Keratinocyte (primary cell): ENCODE data around the gene LYPLA2. TPM values are rescaled to one million over a fixed set of nuclear protein-coding genes. Genes with fewer than 3 reads are reported as not detected.

Experiments
- DNase-seq: peaks from one replicate; pipeline ENCODE4 v3.0.0-alpha.2; 2011; ENCODE audit warnings: low read depth, missing footprints, low spot score
- FAIRE-seq: peaks from 2 replicates; lab custom pipeline; 2011; peaks lifted over from hg19 to GRCh38; lab: Jason Lieb, UNC
- H2AFZ ChIP-seq: 2 replicates; pipeline ENCODE4 v1.6.0; 2012; ENCODE audit warnings: low read length, control low read depth, inconsistent platforms; ENCODE audit not compliant: control insufficient read depth
- H3K27ac ChIP-seq: 2 replicates; pipeline ENCODE4 v1.5.1; 2011; ENCODE audit warnings: low read length; ENCODE audit not compliant: control insufficient read depth, insufficient read depth
- H3K27me3 ChIP-seq: 3 replicates; pipeline ENCODE4 v1.6.0; 2011; ENCODE audit warnings: low read length; ENCODE audit not compliant: control insufficient read depth, insufficient read depth; ENCODE audit errors: extremely low read depth
- H3K36me3 ChIP-seq, 2 experiments: 2 replicates in 1 of 2; 3 replicates in 1 of 2; pipeline ENCODE4 v1.5.1; 2011; ENCODE audit warnings: low read length in 2 of 2, mild to moderate bottlenecking in 1 of 2; ENCODE audit not compliant: control insufficient read depth in 2 of 2, insufficient read depth in 2 of 2; ENCODE audit errors: extremely low read depth in 1 of 2
- H3K4me1 ChIP-seq: 3 replicates; pipeline ENCODE4 v1.5.1; 2011; ENCODE audit warnings: low read length; ENCODE audit not compliant: control insufficient read depth, insufficient read depth; ENCODE audit errors: extremely low read depth
- H3K4me2 ChIP-seq: 3 replicates; pipeline ENCODE4 v1.6.0; 2011; ENCODE audit warnings: low read depth, low read length; ENCODE audit not compliant: control insufficient read depth, insufficient read depth; ENCODE audit errors: extremely low read depth
- H3K4me3 ChIP-seq, 3 experiments: fragments of 200-600 bp in 1 of 3; sonication (generic) in 1 of 3; 2 replicates in 2 of 3; 3 replicates in 1 of 3; pipeline ENCODE4 v1.5.1; 2011 to 2016; ENCODE audit warnings: low read length in 3 of 3, mild to moderate bottlenecking in 3 of 3, control low read depth in 2 of 3, inconsistent platforms in 1 of 3, low read depth in 1 of 3, mixed read lengths in 1 of 3, mixed run types in 1 of 3, moderate library complexity in 1 of 3; ENCODE audit not compliant: control insufficient read depth in 2 of 3, insufficient read depth in 2 of 3; ENCODE audit errors: extremely low read depth in 1 of 3
- H3K79me2 ChIP-seq: 2 replicates; pipeline ENCODE4 v1.6.0; 2012; ENCODE audit warnings: low read length; ENCODE audit not compliant: control insufficient read depth, insufficient read depth
- H3K9ac ChIP-seq: 3 replicates; pipeline ENCODE4 v1.6.0; 2011; ENCODE audit warnings: low read length; ENCODE audit not compliant: control insufficient read depth, insufficient read depth; ENCODE audit errors: extremely low read depth
- H3K9me1 ChIP-seq: 3 replicates; pipeline ENCODE4 v1.6.0; 2011; ENCODE audit warnings: low read length; ENCODE audit not compliant: control insufficient read depth, insufficient read depth; ENCODE audit errors: extremely low read depth
- H3K9me3 ChIP-seq: 2 replicates; pipeline ENCODE4 v1.5.1; 2012; ENCODE audit warnings: low read depth, low read length; ENCODE audit not compliant: control insufficient read depth
- H4K20me1 ChIP-seq: 3 replicates; pipeline ENCODE4 v1.6.0; 2011; ENCODE audit warnings: low read length; ENCODE audit not compliant: control insufficient read depth, insufficient read depth; ENCODE audit errors: extremely low read depth
- EZH2 ChIP-seq: IDR thresholded peaks from one replicate; pipeline ENCODE4 v1.6.1; 2012; ENCODE audit warnings: inconsistent platforms, mild to moderate bottlenecking, low read length, moderate library complexity
- dilution Hi-C: fragments of 300-500 bp; cut with MboI; formaldehyde crosslinking; loops from one replicate; pipeline ENCODE4 v1.7.0; 2020; ENCODE audit warnings: low sequenced_read_pairs; ENCODE audit not compliant: extremely low pct_ligation_motif_present
- polyA plus RNA-seq, 5 experiments: library from polyadenylated mRNA; depleted of rRNA in 3 of 5; stranded (reverse) in 3 of 5; stranded (forward) in 1 of 5; unstranded in 1 of 5; fragments of >200 nt; gene quantifications; 1 replicate in 1 of 5; 2 replicates in 3 of 5; 3 replicates in 1 of 5; pipeline versions ENCODE4 v1.2.1 to v1.2.3, GENCODE V29; 2011 to 2012; ENCODE audit warnings: missing spikeins in 2 of 5, low read depth in 1 of 5, low replicate concordance in 1 of 5
- TF ChIP-seq, protein P1 (sequence below), 3 experiments: IDR thresholded peaks in 1 of 3; conservative IDR thresholded peaks in 1 of 3; optimal IDR thresholded peaks in 1 of 3; 2 replicates in 2 of 3; 3 replicates in 1 of 3; pipeline versions ENCODE3 to v1.5.1; 2011; ENCODE audit warnings: low read length in 3 of 3, mild to moderate bottlenecking in 3 of 3, moderate library complexity in 2 of 3, control low read depth in 1 of 3, inconsistent platforms in 1 of 3; ENCODE audit not compliant: insufficient read depth in 2 of 3; ENCODE audit errors: extremely low read depth in 1 of 3

The LYPLA2 gene
- polyA plus RNA-seq, 1 donor (not counting 4 experiments of a cell fraction or from before 2014, with no cell fraction given): 51.7 TPM

GRCh38 chr1:23784846-23785245 is 6.1 kb upstream of the LYPLA2 start:
- Histone ChIP-seq H3K36me3 (peaks cover 12 to 31% of the 10 kb centered on the region in 2 experiments), H3K4me1 (peaks cover 6% of the 10 kb centered on the region), H3K27me3 (no peaks in the 10 kb centered on the region), H3K4me2 (no peak overlapping the region), H3K9me1 (no peaks in the 10 kb centered on the region), H2AFZ (no peak overlapping the region), H3K9me3 (no peaks in the 10 kb centered on the region), H3K79me2 (peaks cover 25% of the 10 kb centered on the region), H4K20me1 (no peaks in the 10 kb centered on the region), H3K27ac (no peak overlapping the region), H3K9ac (no peak overlapping the region), H3K4me3 (no peak overlapping the region)
- FAIRE-seq (no peak), DNase-seq (no peak)
- TF ChIP-seq EZH2: no peak
- dilution Hi-C loops: no loop called here

- H3K4me3 ChIP-seq: no peak overlapping the region
- no peak overlapping the region for H3K27ac ChIP-seq
- H3K4me2 ChIP-seq: no peak overlapping the region
- DNase-seq: no peak
- H3K27me3 ChIP-seq: no peaks in the 10 kb centered on the region
- no peak overlapping the region for H3K9ac ChIP-seq
- H3K9me3 ChIP-seq: no peaks in the 10 kb centered on the region
- H3K36me3 ChIP-seq: peaks cover 10 to 20% of the 10 kb centered on the region in 2 experiments
- dilution Hi-C loops: no loop called here
- peaks cover 18% of the 10 kb centered on the region for H3K4me1 ChIP-seq
- H2AFZ ChIP-seq: no peak overlapping the region
- TF ChIP-seq EZH2: no peak
- TF ChIP-seq, protein P1, sequence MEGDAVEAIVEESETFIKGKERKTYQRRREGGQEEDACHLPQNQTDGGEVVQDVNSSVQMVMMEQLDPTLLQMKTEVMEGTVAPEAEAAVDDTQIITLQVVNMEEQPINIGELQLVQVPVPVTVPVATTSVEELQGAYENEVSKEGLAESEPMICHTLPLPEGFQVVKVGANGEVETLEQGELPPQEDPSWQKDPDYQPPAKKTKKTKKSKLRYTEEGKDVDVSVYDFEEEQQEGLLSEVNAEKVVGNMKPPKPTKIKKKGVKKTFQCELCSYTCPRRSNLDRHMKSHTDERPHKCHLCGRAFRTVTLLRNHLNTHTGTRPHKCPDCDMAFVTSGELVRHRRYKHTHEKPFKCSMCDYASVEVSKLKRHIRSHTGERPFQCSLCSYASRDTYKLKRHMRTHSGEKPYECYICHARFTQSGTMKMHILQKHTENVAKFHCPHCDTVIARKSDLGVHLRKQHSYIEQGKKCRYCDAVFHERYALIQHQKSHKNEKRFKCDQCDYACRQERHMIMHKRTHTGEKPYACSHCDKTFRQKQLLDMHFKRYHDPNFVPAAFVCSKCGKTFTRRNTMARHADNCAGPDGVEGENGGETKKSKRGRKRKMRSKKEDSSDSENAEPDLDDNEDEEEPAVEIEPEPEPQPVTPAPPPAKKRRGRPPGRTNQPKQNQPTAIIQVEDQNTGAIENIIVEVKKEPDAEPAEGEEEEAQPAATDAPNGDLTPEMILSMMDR (optimal IDR thresholded peaks at IDR 0.05 in 1 of 3, IDR thresholded peaks at IDR 0.05 in 1 of 3, conservative IDR thresholded peaks at IDR 0.05 in 1 of 3; ENCODE audit: extremely low read depth in 1 of 3, insufficient read depth in 2 of 3, low read length in 3 of 3): no peak
- H4K20me1 ChIP-seq: no peaks in the 10 kb centered on the region
- FAIRE-seq: no peak
- peaks cover 23% of the 10 kb centered on the region for H3K79me2 ChIP-seq
- no peaks in the 10 kb centered on the region for H3K9me1 ChIP-seq
Observed at GRCh38 chr1:23787701-23788100, 3.2 kb upstream of the LYPLA2 start.

DNA sequence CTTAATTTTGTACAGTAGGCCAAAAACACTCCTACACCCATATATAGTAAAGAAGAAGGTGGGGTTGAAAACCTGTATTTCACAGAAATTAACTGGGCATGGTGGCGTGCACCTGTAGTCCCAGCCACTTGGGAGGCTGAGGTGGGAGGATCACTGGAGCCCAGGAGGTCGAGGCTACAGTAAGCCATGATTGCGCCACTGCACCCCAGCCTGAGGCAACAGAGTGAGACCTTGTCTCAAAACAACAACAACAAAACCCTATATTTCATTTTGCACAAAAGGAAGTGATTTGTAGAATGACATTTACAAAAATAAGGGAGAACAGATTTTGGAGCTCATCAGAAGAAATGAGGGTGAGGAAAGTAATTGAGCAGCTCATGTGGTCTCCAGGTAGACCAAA is 2.2 kb upstream of the LYPLA2 start:
- Histone ChIP-seq H3K9me1 (no peaks in the 10 kb centered on the region), H3K27ac (no peak overlapping the region), H3K4me2 (no peak overlapping the region), H4K20me1 (no peaks in the 10 kb centered on the region), H3K9ac (no peak overlapping the region), H3K36me3 (peaks cover 18 to 24% of the 10 kb centered on the region in 2 experiments), H3K27me3 (no peaks in the 10 kb centered on the region), H3K79me2 (peaks cover 27% of the 10 kb centered on the region), H2AFZ (no peak overlapping the region), H3K4me1 (peaks cover 26% of the 10 kb centered on the region), H3K4me3 (no peak overlapping the region), H3K9me3 (no peaks in the 10 kb centered on the region)
- DNase-seq: no peak
- no peak for TF ChIP-seq EZH2
- TF ChIP-seq, protein P1 (optimal IDR thresholded peaks at IDR 0.05 in 1 of 3, IDR thresholded peaks at IDR 0.05 in 1 of 3, conservative IDR thresholded peaks at IDR 0.05 in 1 of 3; ENCODE audit: extremely low read depth in 1 of 3, insufficient read depth in 2 of 3, low read length in 3 of 3): no peak
- dilution Hi-C loops: no loop called here
- no peak for FAIRE-seq
